Measurements from ENCODE around the gene VSNL1. TPM values are rescaled to one million over a fixed set of nuclear protein-coding genes. Genes with fewer than 3 reads are reported as not detected.

The VSNL1 gene
- total RNA-seq, 1 experiment from 2014 or later: not detected

DNA sequence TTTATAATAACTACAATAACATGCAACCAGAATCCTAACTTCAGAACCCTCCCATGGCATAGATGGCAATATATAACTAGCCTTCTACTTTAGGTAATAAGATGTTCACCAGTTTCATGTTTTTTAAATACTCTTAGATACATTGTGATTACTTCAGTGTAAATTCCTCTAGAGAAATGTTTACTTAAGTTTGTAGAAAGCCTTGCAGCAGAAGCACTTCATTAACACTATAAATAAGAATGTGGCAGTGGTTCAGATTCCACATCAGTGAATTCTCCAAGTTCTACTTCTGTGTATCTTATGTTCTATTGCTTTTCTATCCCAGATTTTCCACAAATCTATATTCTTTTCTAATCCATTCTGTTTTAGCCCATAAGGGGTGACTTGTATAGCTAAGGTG lies 21.0 kb upstream of the VSNL1 start:
- DNase-seq (no peak), ATAC-seq (no peak)
- H3K9me2 ChIP-seq (replicated peaks; ENCODE audit: low read length): no peaks in the 10 kb centered on the region
- no peaks in the 10 kb centered on the region for H3K4me1 ChIP-seq (ENCODE audit: insufficient read depth, low read length)
- H3K9me3 ChIP-seq (ENCODE audit: low read length): no peaks in the 10 kb centered on the region
- CTCF ChIA-PET: no interaction called here
- no peak overlapping the region for H3K4me3 ChIP-seq (ENCODE audit: low read length)
- H2AFZ ChIP-seq (ENCODE audit: low read length): no peak overlapping the region
- H3K27me3 ChIP-seq (ENCODE audit: low read length): peaks cover 42% of the 10 kb centered on the region
- no TSS peak for BruUV-seq (replicated peaks)
- POLR2A ChIA-PET (ENCODE audit: unreplicated experiment): no interaction called here
- no peaks in the 10 kb centered on the region for H3K36me3 ChIP-seq (ENCODE audit: low read depth, low read length)
- no peak overlapping the region for H3K27ac ChIP-seq (ENCODE audit: low read length)
- H4K20me1 ChIP-seq (ENCODE audit: low read length): no peaks in the 10 kb centered on the region
- no peaks in the 10 kb centered on the region for H3K79me2 ChIP-seq (ENCODE audit: low read length)
- no peaks in the 10 kb centered on the region for H3F3A ChIP-seq (ENCODE audit: low read length, unreplicated experiment)
- no peak overlapping the region for H3K4me2 ChIP-seq (ENCODE audit: low read length)
- no peak overlapping the region for H3K9ac ChIP-seq (ENCODE audit: low read length)
- intact Hi-C loops (cut with micrococcal nuclease): no loop called here
- TF ChIP-seq EZH2phosphoT487 (IDR thresholded peaks at IDR 0.05; ENCODE audit: borderline replicate concordance, low read length): no peak
- TF ChIP-seq, protein P1, sequence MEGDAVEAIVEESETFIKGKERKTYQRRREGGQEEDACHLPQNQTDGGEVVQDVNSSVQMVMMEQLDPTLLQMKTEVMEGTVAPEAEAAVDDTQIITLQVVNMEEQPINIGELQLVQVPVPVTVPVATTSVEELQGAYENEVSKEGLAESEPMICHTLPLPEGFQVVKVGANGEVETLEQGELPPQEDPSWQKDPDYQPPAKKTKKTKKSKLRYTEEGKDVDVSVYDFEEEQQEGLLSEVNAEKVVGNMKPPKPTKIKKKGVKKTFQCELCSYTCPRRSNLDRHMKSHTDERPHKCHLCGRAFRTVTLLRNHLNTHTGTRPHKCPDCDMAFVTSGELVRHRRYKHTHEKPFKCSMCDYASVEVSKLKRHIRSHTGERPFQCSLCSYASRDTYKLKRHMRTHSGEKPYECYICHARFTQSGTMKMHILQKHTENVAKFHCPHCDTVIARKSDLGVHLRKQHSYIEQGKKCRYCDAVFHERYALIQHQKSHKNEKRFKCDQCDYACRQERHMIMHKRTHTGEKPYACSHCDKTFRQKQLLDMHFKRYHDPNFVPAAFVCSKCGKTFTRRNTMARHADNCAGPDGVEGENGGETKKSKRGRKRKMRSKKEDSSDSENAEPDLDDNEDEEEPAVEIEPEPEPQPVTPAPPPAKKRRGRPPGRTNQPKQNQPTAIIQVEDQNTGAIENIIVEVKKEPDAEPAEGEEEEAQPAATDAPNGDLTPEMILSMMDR (conservative IDR thresholded peaks at IDR 0.05; ENCODE audit: low read depth, low read length): no peak
- no peak for TF ChIP-seq EZH2 (IDR thresholded peaks at IDR 0.05; ENCODE audit: low read length, unreplicated experiment)

DNA sequence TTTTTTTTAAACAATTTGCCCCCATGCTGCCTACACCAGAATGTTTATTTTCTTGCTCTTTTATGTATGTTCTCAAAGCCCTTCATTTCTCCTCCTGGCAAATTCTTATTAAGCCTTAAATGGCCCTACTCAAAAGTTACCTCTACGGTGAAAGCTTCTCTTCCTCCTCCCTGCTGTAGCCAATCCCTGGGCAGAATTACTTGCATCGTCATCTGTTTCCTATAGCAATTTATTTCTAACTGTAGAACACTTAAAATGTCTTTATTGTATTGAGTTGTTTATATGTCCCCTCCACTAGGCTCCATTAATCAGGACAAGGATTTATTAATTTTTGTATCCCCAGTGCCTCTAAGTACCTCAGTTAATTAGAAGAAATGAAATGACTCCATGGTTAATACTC lies 19.7 kb upstream of the VSNL1 start:
- Histone ChIP-seq H3K4me1 (ENCODE audit: insufficient read depth, low read length) (no peaks in the 10 kb centered on the region), H3K27ac (ENCODE audit: low read length) (no peak overlapping the region), H3K9me2 (replicated peaks; ENCODE audit: low read length) (no peaks in the 10 kb centered on the region), H4K20me1 (ENCODE audit: low read length) (no peaks in the 10 kb centered on the region), H3K4me3 (ENCODE audit: low read length) (no peak overlapping the region), H3K4me2 (ENCODE audit: low read length) (no peak overlapping the region), H3K9ac (ENCODE audit: low read length) (no peak overlapping the region), H3F3A (ENCODE audit: low read length, unreplicated experiment) (no peaks in the 10 kb centered on the region), H3K36me3 (ENCODE audit: low read depth, low read length) (no peaks in the 10 kb centered on the region), H3K9me3 (ENCODE audit: low read length) (no peaks in the 10 kb centered on the region), H2AFZ (ENCODE audit: low read length) (no peak overlapping the region), H3K79me2 (ENCODE audit: low read length) (no peaks in the 10 kb centered on the region), H3K27me3 (ENCODE audit: low read length) (peaks cover 44% of the 10 kb centered on the region)
- ATAC-seq (no peak), DNase-seq (peak; percentile 12)
- BruUV-seq (replicated peaks): no TSS peak
- ChIA-PET CTCF (no interaction called here), POLR2A (ENCODE audit: unreplicated experiment) (no interaction called here)
- intact Hi-C loops (cut with micrococcal nuclease): no loop called here
- TF ChIP-seq, protein P1 (conservative IDR thresholded peaks at IDR 0.05; ENCODE audit: low read depth, low read length): no peak
- TF ChIP-seq EZH2 (IDR thresholded peaks at IDR 0.05; ENCODE audit: low read length, unreplicated experiment) (no peak), EZH2phosphoT487 (IDR thresholded peaks at IDR 0.05; ENCODE audit: borderline replicate concordance, low read length) (no peak)

DNA sequence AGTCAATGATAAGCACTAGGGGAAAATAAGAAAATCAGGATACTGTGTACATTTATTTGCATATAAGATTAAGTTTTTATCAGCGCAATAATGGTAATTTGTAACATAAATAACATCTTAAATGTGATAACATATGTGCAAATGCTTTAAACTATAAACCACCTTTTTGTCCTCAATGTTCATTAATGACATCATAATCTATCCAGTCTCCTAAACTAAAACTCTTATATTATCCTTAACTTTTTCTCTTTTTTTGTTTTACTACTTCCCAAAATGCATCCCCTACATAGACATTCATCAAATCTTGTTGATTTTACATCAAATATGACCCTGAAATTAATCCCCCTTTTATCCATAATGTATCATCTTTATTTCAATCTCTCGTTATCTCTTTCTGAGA lies 18.9 kb upstream of the VSNL1 start:
- TF ChIP-seq EZH2phosphoT487 (IDR thresholded peaks at IDR 0.05; ENCODE audit: borderline replicate concordance, low read length) (no peak), EZH2 (IDR thresholded peaks at IDR 0.05; ENCODE audit: low read length, unreplicated experiment) (no peak)
- TF ChIP-seq, protein P1 (conservative IDR thresholded peaks at IDR 0.05; ENCODE audit: low read depth, low read length): no peak
- Histone ChIP-seq H3K27ac (ENCODE audit: low read length) (no peak overlapping the region), H3K27me3 (ENCODE audit: low read length) (peaks cover 48% of the 10 kb centered on the region), H3K4me2 (ENCODE audit: low read length) (no peak overlapping the region), H3F3A (ENCODE audit: low read length, unreplicated experiment) (no peaks in the 10 kb centered on the region), H3K79me2 (ENCODE audit: low read length) (no peaks in the 10 kb centered on the region), H2AFZ (ENCODE audit: low read length) (no peak overlapping the region), H3K9me2 (replicated peaks; ENCODE audit: low read length) (no peaks in the 10 kb centered on the region), H3K9ac (ENCODE audit: low read length) (no peak overlapping the region), H3K9me3 (ENCODE audit: low read length) (no peaks in the 10 kb centered on the region), H4K20me1 (ENCODE audit: low read length) (no peaks in the 10 kb centered on the region), H3K4me3 (ENCODE audit: low read length) (no peak overlapping the region), H3K36me3 (ENCODE audit: low read depth, low read length) (no peaks in the 10 kb centered on the region), H3K4me1 (ENCODE audit: insufficient read depth, low read length) (no peaks in the 10 kb centered on the region)
- ChIA-PET POLR2A (ENCODE audit: unreplicated experiment) (no interaction called here), CTCF (no interaction called here)
- ATAC-seq (no peak), DNase-seq (no peak)
- no TSS peak for BruUV-seq (replicated peaks)
- intact Hi-C loops (cut with micrococcal nuclease): no loop called here
